ENCODE results near the gene SEMA5A.
"Not testable (repeated sequence)": the region's sequence is repeated elsewhere in the genome, so short reads cannot be mapped to it uniquely, and the experiment has no call there.

SEMA5A gene

GRCh38 chr5:9431496-9432258 is 114.2 kb downstream of the SEMA5A start:
- DNase-seq, result no peak

GRCh38 chr5:9431151-9431495 is 114.8 kb downstream of the SEMA5A start:
- DNase-seq, result no peak

GRCh38 chr5:9430306-9430705 is 115.6 kb downstream of the SEMA5A start:
- no peak for DNase-seq

- no peak for DNase-seq
Measured at GRCh38 chr5:9429691-9430215, 116.1 kb downstream of the SEMA5A start.

GRCh38 chr5:9428272-9428671 is 117.6 kb downstream of the SEMA5A start:
- DNase-seq, result no peak

GRCh38 chr5:9425710-9426109 is 120.2 kb downstream of the SEMA5A start:
- DNase-seq, result no peak

GRCh38 chr5:9423571-9423970 is 122.3 kb downstream of the SEMA5A start:
- DNase-seq, result no peak

GRCh38 chr5:9421884-9422283 is 124.0 kb downstream of the SEMA5A start:
- no peak for DNase-seq

- DNase-seq, result no peak
Measured at GRCh38 chr5:9419794-9420193, 126.1 kb downstream of the SEMA5A start.

GRCh38 chr5:9415566-9415965 is 130.3 kb downstream of the SEMA5A start:
- DNase-seq, result no peak

GRCh38 chr5:9415091-9415490 is 130.8 kb downstream of the SEMA5A start:
- DNase-seq, result no peak

GRCh38 chr5:9411142-9411541 is 134.7 kb downstream of the SEMA5A start:
- no peak for DNase-seq

GRCh38 chr5:9409413-9409960 is 136.4 kb downstream of the SEMA5A start:
- no peak for DNase-seq

- DNase-seq, result no peak
Measured at GRCh38 chr5:9408964-9409363, 136.9 kb downstream of the SEMA5A start.

- no peak for DNase-seq
Measured at GRCh38 chr5:9405196-9405754, 140.6 kb downstream of the SEMA5A start.

GRCh38 chr5:9401786-9402472 is 143.9 kb downstream of the SEMA5A start:
- DNase-seq, result no peak

- DNase-seq, result not testable (repeated sequence)
Measured at GRCh38 chr5:9399783-9400182, 146.1 kb downstream of the SEMA5A start.

- no peak for DNase-seq
Measured at GRCh38 chr5:9399094-9399493, 146.8 kb downstream of the SEMA5A start.

- DNase-seq, result no peak
Measured at GRCh38 chr5:9398227-9398626, 147.6 kb downstream of the SEMA5A start.

- no peak for DNase-seq
Measured at GRCh38 chr5:9396285-9396770, 149.5 kb downstream of the SEMA5A start.

- DNase-seq, result no peak
Measured at GRCh38 chr5:9395706-9396105, 150.2 kb downstream of the SEMA5A start.

- DNase-seq, result no peak
Measured at GRCh38 chr5:9394221-9394620, 151.7 kb downstream of the SEMA5A start.

- DNase-seq, result no peak
Measured at GRCh38 chr5:9392625-9393024, 153.2 kb downstream of the SEMA5A start.

GRCh38 chr5:9391080-9391479 is 154.8 kb downstream of the SEMA5A start:
- no peak for DNase-seq

Measured in NCI-H187 treated with DMSO at 0.1 percent for 48 hours (cell line).